ENCODE measurements around the gene ACOX3.
A peak's percentile ranks its signal among the peaks of the same experiment; 100 is the strongest.
"Not testable (repeated sequence)": the region's sequence is repeated elsewhere in the genome, so short reads cannot be mapped to it uniquely, and the experiment has no call there.

Gene ACOX3

DNA sequence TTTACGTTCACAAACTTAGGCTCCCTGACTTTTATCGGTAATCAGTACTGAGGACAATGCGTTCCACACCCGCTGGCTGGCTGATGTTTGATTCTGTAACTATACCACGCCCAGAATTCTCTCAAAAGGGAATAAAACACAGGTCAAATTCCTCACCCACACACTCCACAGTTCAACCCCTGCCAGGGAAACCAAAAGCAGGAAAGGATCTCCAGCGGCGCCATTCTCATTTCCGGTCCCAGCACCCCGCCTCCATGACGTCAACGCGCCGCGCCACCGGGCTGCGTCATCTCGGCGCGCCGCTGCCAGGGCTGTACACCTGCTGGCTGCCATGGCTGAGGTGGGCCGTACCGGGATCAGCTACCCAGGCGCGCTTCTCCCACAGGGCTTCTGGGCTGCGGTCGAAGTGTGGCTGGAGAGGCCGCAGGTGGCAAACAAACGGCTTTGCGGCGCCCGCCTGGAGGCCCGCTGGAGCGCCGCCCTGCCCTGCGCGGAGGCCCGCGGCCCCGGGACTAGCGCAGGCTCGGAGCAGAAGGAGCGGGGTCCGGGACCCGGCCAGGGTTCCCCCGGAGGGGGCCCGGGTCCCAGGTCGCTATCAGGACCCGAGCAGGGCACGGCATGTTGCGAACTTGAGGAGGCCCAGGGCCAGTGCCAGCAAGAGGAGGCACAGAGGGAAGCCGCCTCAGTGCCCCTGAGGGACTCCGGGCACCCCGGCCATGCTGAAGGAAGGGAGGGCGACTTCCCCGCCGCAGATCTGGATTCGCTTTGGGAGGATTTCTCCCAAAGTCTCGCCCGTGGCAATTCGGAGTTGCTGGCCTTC is at the start of gene ACOX3, which contains the start of gene TRMT44:
TSS of gene ACOX3 (minus strand) at position 232 of the 820 bp plus-strand sequence. CDS start 24,202 bp downstream, outside the sequence.
TSS of gene TRMT44 (plus strand) at position 286 of the 820 bp plus-strand sequence. CDS start at position 332, 46 bp downstream.
- peak within 1 kb of the TSS; percentile 90 for H3K4me3 ChIP-seq (ENCODE audit: low read length)
- TF ChIP-seq, protein P1, sequence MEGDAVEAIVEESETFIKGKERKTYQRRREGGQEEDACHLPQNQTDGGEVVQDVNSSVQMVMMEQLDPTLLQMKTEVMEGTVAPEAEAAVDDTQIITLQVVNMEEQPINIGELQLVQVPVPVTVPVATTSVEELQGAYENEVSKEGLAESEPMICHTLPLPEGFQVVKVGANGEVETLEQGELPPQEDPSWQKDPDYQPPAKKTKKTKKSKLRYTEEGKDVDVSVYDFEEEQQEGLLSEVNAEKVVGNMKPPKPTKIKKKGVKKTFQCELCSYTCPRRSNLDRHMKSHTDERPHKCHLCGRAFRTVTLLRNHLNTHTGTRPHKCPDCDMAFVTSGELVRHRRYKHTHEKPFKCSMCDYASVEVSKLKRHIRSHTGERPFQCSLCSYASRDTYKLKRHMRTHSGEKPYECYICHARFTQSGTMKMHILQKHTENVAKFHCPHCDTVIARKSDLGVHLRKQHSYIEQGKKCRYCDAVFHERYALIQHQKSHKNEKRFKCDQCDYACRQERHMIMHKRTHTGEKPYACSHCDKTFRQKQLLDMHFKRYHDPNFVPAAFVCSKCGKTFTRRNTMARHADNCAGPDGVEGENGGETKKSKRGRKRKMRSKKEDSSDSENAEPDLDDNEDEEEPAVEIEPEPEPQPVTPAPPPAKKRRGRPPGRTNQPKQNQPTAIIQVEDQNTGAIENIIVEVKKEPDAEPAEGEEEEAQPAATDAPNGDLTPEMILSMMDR (IDR thresholded peaks at IDR 0.05; ENCODE audit: insufficient read depth, low read depth, low read length, missing control alignments): no peak
- peak; percentile 94 for DNase-seq (ENCODE audit: low read depth)

DNA sequence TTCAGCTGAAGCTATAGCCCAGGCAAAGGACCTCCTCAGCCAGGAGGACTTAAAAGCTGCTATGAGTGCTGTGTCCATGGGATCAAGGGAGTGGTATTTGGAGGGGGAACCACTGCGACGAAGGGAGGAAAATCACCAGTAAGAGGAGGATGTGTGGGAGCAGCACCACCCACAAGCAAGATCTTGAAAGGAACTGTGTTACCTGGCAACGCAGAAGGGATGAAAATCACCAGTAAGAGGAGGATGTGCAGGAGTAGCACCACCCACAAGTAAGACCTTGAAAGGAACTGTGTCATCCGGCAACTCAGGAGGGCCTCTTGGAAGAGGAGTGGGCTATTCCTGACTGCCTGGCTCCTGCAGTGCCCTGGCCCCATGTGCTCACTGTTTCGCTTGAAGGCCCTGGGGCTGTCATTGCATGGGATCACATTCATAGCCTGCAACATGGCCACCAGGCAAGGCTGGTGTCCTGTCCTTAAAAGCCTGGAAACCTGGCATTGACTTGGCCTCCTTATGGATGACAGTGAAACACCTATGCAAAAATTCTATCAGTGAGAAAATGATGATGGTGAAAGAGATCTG is 48.4 kb upstream of the ACOX3 start:
- TF ChIP-seq, protein P1 (IDR thresholded peaks at IDR 0.05; ENCODE audit: insufficient read depth, low read depth, low read length, missing control alignments): no peak
- no peak for DNase-seq (ENCODE audit: low read depth)
- H3K4me3 ChIP-seq (ENCODE audit: low read length): no peak overlapping the region

DNA sequence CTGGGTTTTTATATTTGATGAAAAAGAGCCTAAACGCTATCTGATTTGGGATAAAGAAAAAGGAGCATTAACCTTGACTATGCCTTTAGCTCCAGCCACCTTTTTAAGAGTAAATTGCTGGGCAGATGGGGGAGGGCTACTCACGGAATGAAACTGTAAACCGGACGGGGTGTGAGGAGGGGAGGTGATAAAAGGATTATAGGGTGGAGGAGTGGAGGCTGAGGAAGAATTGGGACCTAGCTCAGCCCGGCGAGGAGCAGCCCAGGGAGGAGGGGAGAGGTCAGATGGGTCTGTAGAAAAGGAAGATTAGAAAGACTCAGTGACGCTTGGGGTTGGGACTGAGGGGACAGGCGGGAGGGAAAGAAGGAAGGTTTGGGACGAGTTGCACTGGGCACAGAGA is 46.1 kb upstream of the ACOX3 start:
- DNase-seq (ENCODE audit: low read depth); H3K4me3 ChIP-seq (ENCODE audit: low read length): not testable (repeated sequence)

DNA sequence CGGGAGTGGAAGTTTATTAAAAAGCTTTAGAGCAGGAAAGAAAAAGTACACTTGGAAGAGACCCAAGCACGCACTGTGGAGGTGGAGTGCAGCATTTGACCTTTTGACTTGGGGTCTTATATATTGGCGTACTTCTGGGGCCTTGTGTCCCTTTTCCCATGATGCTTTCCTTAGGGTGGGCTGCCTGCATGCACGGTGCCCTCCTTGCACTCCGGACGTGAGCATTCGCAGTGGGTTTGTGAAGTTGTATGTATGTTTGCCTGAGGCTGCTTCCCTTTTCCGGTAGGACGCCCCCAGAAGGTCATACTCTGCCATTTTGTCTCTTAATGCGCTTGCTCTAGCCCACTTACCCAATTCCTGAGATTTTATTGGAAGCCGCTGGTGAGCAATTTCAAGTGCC is 39.7 kb upstream of the ACOX3 start:
- TF ChIP-seq, protein P1 (IDR thresholded peaks at IDR 0.05; ENCODE audit: insufficient read depth, low read depth, low read length, missing control alignments): no peak
- DNase-seq (ENCODE audit: low read depth): no peak
- H3K4me3 ChIP-seq (ENCODE audit: low read length): no peak overlapping the region

DNA sequence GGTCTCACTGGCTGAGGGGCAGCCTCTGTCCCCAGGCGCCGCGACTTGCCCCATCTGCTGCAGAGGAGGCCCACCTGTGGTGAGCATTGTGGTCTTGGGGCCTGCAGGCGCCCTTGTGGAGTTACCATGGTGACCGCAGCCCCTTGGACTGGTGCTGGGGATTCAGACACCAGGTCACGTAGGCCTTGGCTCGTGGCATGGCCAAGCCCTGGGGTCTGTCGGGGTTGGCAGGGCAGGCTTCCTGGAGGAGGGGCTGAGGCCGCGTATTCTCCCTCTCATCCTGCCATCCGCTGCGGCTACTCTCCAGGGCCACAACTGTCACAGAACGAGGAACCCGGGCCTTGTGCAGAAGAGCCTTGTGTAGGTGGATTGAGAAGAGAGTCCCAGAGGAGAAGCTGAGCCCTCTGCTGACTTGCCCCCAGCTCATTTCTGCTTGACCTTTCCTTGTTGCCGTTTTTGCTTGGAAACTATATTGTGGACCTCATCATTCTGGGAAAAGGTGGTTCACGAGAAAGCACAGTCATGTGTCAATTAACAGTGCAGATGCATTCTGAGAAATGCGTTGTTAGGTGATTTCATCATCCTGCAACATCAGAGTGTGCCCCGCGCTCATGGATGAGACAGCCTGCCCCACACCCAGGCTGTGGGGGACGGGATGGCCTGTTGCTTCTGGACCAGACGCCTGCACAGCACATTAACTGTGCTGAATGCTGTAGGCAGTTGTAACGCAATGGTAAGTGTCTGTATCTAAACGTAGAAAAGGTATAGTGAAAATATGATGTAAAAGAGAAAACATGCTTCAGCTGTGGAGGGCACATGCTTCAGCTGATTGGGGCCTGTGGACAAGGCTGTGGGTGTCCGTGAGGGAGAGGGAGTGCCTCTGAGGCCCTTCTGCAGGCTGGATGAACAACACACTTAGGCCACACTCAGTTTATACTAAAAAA is 38.5 kb upstream of the ACOX3 start:
- no peak for DNase-seq (ENCODE audit: low read depth)
- TF ChIP-seq, protein P1 (IDR thresholded peaks at IDR 0.05; ENCODE audit: insufficient read depth, low read depth, low read length, missing control alignments): no peak
- H3K4me3 ChIP-seq (ENCODE audit: low read length): no peak overlapping the region

DNA sequence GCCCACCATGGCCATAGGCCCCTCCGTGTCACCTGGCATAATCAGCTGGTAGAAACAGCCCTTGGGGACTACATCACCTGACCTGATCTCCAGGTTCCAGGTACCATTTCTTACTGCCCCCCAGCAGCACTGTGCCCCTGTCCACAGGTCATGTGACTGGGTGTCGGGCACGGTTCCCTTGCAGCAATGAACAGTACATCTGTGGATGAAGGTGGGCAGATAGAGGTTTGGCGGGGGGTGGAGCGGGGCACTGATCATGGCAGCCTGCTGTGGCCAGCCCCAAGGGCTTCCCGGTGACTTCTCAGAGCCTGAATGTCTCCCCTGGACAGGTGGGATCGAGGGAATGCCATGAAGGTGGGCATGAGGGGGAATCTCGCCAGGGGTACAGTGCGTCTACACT is 37.8 kb upstream of the ACOX3 start:
- no peak for DNase-seq (ENCODE audit: low read depth)
- TF ChIP-seq, protein P1 (IDR thresholded peaks at IDR 0.05; ENCODE audit: insufficient read depth, low read depth, low read length, missing control alignments): no peak
- no peak overlapping the region for H3K4me3 ChIP-seq (ENCODE audit: low read length)

DNA sequence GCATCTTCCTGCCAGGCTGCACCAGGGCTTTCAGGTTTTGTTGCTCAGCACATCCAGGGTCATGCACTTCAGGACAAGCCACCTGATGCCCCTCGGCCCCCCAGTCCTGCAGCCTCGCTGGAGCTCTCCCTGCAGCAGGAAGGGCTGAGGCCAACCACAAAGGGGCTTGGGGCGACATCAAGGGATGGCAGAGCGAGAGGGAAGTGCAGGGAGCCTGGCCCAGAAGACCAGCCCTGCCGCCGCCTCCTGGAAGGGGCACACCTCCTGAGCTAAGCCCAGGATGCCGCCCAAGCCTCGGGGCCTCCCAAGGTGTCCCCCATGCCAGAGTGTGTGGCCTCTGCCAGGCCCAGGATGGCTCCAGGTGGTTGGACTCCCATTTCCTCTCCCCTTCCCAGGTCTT is 37.2 kb upstream of the ACOX3 start:
- no peak for DNase-seq (ENCODE audit: low read depth)
- TF ChIP-seq, protein P1 (IDR thresholded peaks at IDR 0.05; ENCODE audit: insufficient read depth, low read depth, low read length, missing control alignments): no peak
- H3K4me3 ChIP-seq (ENCODE audit: low read length): no peak overlapping the region
